Neural progenitor cell (in vitro differentiated cells): ENCODE results near the gene RCSD1.

Experiments used
- CTCF ChIP-seq: fragments of 200-600 bp; sonication (generic); IDR thresholded peaks from 2 replicates; pipeline ENCODE4 v1.5.1; 2017; ENCODE audit warnings: antibody characterized with exemption, mild to moderate bottlenecking
- EZH2 ChIP-seq: fragments of 200-600 bp; sonication (generic); IDR thresholded peaks from 2 replicates; pipeline ENCODE4 v1.6.1; 2017; ENCODE audit warnings: antibody characterized with exemption, mild to moderate bottlenecking, moderate library complexity

- no peak for TF ChIP-seq CTCF
- TF ChIP-seq EZH2: no peak
Observed at GRCh38 chr1:167656657-167657056, 26.6 kb downstream of the RCSD1 start.
